ENCODE data around the gene PARS2. TPM values are rescaled to one million over a fixed set of nuclear protein-coding genes. Genes with fewer than 3 reads are reported as not detected.
"Not testable (repeated sequence)": the region's sequence is repeated elsewhere in the genome, so short reads cannot be mapped to it uniquely, and the experiment has no call there.

PARS2 gene
- total RNA-seq, 6 donors from 2014 or later, result 1.0 to 4.8 (median 3.9) TPM

DNA sequence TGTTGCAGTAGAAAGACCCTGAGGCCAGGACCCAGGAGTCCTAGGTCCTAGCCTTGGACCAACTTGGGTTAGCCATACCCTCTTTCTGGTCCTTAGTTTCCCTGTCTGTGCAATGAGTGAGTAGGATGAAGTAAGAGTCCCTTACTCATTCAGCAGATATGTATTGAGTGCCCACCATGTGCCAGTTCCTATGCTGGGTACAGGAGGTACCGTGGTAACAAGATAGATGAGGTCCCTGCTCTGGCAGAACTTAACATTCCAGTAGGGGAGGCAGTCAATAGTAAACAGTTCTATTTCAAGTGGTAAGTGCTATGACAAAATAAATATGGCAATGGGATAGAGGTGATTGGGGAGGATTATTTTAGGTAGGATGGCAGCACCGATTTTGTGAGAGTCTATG is 18.3 kb upstream of the PARS2 start:
- WGBS, 2 donors, result 68 to 69% methylated on average over 2 of the region's 2 CpGs
- H3K27me3 ChIP-seq, result no peaks in the 10 kb centered on the region
- H3K36me3 ChIP-seq, result no peaks in the 10 kb centered on the region

DNA sequence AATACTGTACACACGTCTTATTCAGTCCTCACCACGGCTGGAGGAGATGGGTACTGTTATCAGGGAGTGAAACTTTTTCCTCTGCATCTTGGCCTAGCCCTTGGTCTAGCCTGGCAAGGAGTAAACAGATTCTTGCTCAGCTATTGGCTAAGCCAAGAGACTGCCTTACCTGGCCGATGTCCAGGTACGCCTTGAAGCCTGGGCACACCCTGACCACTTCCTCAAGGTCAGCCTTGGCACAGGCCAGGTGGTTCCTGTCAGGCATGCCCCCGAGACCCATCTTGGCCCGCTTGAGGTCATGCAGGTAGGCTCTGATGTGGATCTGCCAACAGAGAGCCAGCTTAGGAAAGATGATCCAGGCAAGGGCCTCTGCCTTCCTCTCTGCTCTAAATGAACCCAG is 17.8 kb upstream of the PARS2 start:
- ATAC-seq (ENCODE audit: low FRiP score in 2 of 2), result no peak
- H3K4me3 ChIP-seq, result no peak overlapping the region
- no peak for DNase-seq
- H3K4me1 ChIP-seq, result peaks cover 0 to 6% (median 0%) of the 10 kb centered on the region in 4 donors
- H3K27ac ChIP-seq, result no peak overlapping the region
- no peaks in the 10 kb centered on the region for H3K27me3 ChIP-seq
- no peaks in the 10 kb centered on the region for H3K36me3 ChIP-seq
- H3K9me3 ChIP-seq, result no peaks in the 10 kb centered on the region
- TF ChIP-seq, protein P1, sequence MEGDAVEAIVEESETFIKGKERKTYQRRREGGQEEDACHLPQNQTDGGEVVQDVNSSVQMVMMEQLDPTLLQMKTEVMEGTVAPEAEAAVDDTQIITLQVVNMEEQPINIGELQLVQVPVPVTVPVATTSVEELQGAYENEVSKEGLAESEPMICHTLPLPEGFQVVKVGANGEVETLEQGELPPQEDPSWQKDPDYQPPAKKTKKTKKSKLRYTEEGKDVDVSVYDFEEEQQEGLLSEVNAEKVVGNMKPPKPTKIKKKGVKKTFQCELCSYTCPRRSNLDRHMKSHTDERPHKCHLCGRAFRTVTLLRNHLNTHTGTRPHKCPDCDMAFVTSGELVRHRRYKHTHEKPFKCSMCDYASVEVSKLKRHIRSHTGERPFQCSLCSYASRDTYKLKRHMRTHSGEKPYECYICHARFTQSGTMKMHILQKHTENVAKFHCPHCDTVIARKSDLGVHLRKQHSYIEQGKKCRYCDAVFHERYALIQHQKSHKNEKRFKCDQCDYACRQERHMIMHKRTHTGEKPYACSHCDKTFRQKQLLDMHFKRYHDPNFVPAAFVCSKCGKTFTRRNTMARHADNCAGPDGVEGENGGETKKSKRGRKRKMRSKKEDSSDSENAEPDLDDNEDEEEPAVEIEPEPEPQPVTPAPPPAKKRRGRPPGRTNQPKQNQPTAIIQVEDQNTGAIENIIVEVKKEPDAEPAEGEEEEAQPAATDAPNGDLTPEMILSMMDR (IDR thresholded peaks at IDR 0.05), result no peak
- TF ChIP-seq POLR2AphosphoS5 (IDR thresholded peaks at IDR 0.05) (no peak), POLR2A (IDR thresholded peaks at IDR 0.05) (no peak), EP300 (IDR thresholded peaks at IDR 0.05) (no peak)
- WGBS, 2 donors, result 75 to 77% methylated on average over 5 to 6 of the region's 6 CpGs

More for the DNA sequence above, 18.3 kb upstream of the PARS2 start:
- Histone ChIP-seq H3K9me3 (no peaks in the 10 kb centered on the region), H3K27ac (no peak overlapping the region), H3K4me1 (peaks cover 0 to 6% (median 0%) of the 10 kb centered on the region in 4 donors), H3K4me3 (no peak overlapping the region)
- DNase-seq, result no peak
- ATAC-seq (ENCODE audit: low FRiP score in 2 of 2), result no peak
- TF ChIP-seq, protein P1 (IDR thresholded peaks at IDR 0.05), result no peak
- TF ChIP-seq POLR2A (IDR thresholded peaks at IDR 0.05) (no peak), EP300 (IDR thresholded peaks at IDR 0.05) (no peak), POLR2AphosphoS5 (IDR thresholded peaks at IDR 0.05) (no peak)

DNA sequence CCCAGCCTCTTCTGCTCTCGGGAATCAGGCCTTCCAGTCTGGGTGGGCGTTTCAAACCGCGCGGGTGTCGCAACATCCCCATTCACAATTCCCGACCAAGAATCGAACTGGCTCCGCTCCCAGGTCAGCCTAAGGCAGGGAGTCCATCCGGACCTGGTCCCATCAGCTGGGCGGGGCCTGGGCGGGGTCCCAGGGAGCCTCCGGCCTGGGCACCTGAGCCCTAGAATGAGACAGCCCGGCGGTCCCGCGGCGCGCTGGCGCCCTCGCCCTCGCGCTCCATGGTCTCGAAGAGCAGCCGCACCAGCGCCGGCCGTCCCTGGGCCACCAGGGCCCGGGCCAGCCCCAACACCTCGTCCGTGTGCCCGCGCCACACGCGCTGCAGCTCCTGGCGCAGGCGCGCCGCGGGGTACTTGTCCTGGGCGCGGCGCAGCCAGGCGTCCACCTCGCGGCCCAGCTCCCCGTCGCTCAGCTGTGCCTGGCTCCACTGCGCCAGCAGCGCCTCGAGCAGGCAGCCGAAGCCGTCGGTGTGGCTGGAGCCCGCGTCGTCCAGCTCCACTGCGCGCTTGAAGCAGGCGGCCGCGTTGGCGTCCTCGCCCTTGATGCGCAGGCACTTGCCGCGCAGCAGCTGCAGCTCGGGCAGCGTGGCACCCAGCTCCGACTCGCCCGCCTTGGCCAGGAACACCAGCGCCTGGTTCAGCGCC is 16.9 kb upstream of the PARS2 start:
- Histone ChIP-seq H3K27ac (no peak overlapping the region), H3K4me1 (peaks cover 0 to 6% (median 0%) of the 10 kb centered on the region in 4 donors), H3K9me3 (no peaks in the 10 kb centered on the region), H3K4me3 (no peak overlapping the region), H3K27me3 (no peaks in the 10 kb centered on the region), H3K36me3 (no peaks in the 10 kb centered on the region)
- DNase-seq, result peak in 1 of 2 donors; percentile 81
- 46 to 59% methylated on average over 17 to 72 of the region's 74 CpGs for WGBS, 2 donors
- peak in 1 of 2 donors; percentile 25 for ATAC-seq (ENCODE audit: low FRiP score in 2 of 2)
- TF ChIP-seq POLR2AphosphoS5 (IDR thresholded peaks at IDR 0.05) (no peak), POLR2A (IDR thresholded peaks at IDR 0.05) (no peak), EP300 (IDR thresholded peaks at IDR 0.05) (no peak)
- TF ChIP-seq, protein P1 (IDR thresholded peaks at IDR 0.05), result no peak

DNA sequence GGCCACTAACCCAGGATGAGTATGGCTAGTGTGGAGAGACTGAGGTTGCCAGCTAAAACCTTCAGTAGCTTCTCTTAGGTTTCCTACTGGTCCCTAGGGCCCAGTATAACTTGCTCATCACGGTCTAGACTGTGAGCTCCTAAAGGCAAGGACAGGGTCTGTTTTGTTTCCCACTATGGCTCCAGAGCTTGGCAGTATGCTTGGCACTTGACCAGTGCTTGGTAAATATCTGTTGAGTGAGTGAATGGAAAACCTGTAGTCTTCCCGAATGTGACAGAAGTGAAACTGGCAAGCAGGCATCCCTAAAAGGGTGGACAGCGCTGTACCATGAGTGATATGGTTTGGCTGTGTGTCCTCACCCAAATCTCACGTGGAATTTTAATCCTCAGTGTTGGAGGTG is 13.1 kb upstream of the PARS2 start:
- no peak for TF ChIP-seq POLR2AphosphoS5 (IDR thresholded peaks at IDR 0.05)
- TF ChIP-seq, protein P1 (IDR thresholded peaks at IDR 0.05), result no peak
- TF ChIP-seq POLR2A (IDR thresholded peaks at IDR 0.05), result no peak
- TF ChIP-seq EP300 (IDR thresholded peaks at IDR 0.05), result no peak
- Histone ChIP-seq H3K27me3 (no peaks in the 10 kb centered on the region), H3K27ac (no peak overlapping the region), H3K9me3 (no peaks in the 10 kb centered on the region), H3K36me3 (no peaks in the 10 kb centered on the region), H3K4me1 (peaks cover 0 to 6% (median 0%) of the 10 kb centered on the region in 4 donors), H3K4me3 (no peak overlapping the region)
- no peak for ATAC-seq (ENCODE audit: low FRiP score in 2 of 2)
- no peak for DNase-seq
- WGBS, 2 donors, result 58 to 89% methylated on average over 4 of the region's 4 CpGs

DNA sequence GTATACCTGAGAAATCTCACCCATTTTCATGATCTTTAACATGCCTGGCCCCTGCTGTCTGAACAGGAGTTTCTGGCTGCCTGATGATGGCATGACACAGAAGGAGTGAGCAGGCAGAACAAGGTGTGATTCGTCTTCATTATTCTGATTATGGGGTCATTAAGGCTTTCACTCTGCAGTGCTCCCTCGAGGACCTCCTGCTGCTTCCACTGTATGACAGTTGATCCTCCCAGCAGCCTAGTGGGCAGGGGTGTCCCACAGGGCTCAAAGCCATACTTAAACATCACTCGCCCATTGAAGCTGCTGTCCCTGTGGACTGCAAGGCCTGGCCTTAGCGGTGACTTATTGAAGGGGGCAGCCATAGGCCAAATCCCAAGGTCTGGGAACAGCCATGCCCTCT is 12.7 kb upstream of the PARS2 start:
- 80 to 83% methylated on average over 3 to 4 of the region's 4 CpGs for WGBS, 2 donors
- TF ChIP-seq POLR2AphosphoS5 (IDR thresholded peaks at IDR 0.05) (no peak), EP300 (IDR thresholded peaks at IDR 0.05) (no peak)
- Histone ChIP-seq H3K27ac (no peak overlapping the region), H3K4me3 (no peak overlapping the region), H3K27me3 (no peaks in the 10 kb centered on the region), H3K9me3 (no peaks in the 10 kb centered on the region), H3K4me1 (peaks cover 0 to 6% (median 0%) of the 10 kb centered on the region in 4 donors), H3K36me3 (no peaks in the 10 kb centered on the region)
- ATAC-seq (ENCODE audit: low FRiP score in 2 of 2), result no peak
- no peak for DNase-seq

DNA sequence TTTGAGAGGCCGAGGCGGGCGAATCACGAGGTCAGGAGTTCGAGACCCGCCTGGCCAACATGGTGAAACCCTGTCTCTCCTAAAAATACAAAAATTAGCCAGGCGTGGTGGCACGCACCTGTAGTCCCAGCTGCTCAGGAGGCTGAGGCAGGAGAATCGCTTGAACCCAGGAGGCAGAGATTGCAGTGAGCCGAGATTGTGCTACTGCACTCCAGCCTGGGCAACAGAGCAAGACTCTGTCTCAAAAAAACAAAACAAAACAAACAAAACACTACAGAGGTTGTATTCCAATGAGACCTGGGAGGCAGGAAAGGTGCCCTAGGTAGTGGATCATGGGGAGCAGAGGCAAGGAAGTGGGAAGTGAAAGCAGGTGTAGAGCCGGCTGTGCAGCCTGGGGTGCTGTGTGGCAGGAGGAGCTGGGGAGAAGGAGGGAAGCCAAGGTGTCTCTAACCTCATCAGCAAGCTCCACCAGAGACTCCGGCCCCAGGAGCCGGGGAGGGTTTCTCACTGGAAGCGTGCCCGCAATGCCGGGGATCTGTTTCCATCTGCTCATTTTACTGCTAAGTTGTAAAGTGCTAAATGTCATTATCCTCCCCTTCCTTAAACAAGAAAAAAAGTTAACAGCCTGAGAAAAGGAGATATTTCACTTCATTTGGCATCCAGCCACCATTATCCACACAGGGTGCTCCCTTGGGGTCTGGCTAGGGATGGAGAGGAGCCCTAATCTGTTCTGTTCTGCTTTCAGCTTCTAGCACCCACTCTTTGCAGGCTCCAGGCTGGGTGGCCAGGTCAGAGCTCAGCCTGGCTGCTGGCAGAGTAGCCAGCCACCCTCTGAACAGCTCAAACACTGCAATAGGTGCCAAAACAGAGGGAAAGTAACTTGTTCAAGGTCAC is 11.8 kb upstream of the PARS2 start:
- not testable (repeated sequence) for H3K9me3 ChIP-seq; H3K4me3 ChIP-seq; ATAC-seq (ENCODE audit: low FRiP score in 2 of 2); H3K27ac ChIP-seq; H3K27me3 ChIP-seq; DNase-seq; H3K4me1 ChIP-seq; H3K36me3 ChIP-seq
- WGBS, 2 donors, result 85% methylated on average over 16 of the region's 16 CpGs

Measured in upper lobe of left lung (tissue), 6 donors.